Smooth muscle cell (in vitro differentiated cells): Measurements from ENCODE around the gene ZNF197. TPM values are rescaled to one million over a fixed set of nuclear protein-coding genes. Genes with fewer than 3 reads are reported as not detected.

Experiments used
- DNase-seq: peaks from one replicate; lab custom pipeline; 2025; ENCODE audit not compliant: unreplicated experiment; lab: John Stamatoyannopoulos, UW
- H2AFZ ChIP-seq: fragments of 200-600 bp; sonication (generic); 2 replicates; pipeline ENCODE4 v1.6.0; 2016; ENCODE audit warnings: antibody characterized with exemption, low read depth, mild to moderate bottlenecking
- H3F3A ChIP-seq: fragments of 200-600 bp; sonication (generic); 2 replicates; pipeline ENCODE4 v1.6.0; 2017; ENCODE audit warnings: antibody characterized with exemption, low read depth
- H3K27ac ChIP-seq: fragments of 200-600 bp; sonication (generic); 2 replicates; pipeline ENCODE4 v1.5.1; 2016; ENCODE audit warnings: low read depth, mild to moderate bottlenecking
- H3K27me3 ChIP-seq: fragments of 200-600 bp; sonication (generic); 2 replicates; pipeline ENCODE4 v1.6.1; 2016; ENCODE audit warnings: low read depth, mild to moderate bottlenecking
- H3K36me3 ChIP-seq: fragments of 200-600 bp; sonication (generic); 2 replicates; pipeline ENCODE4 v1.5.1; 2016; ENCODE audit warnings: low read depth
- H3K4me1 ChIP-seq: fragments of 200-600 bp; sonication (generic); 2 replicates; pipeline ENCODE4 v1.5.1; 2016; ENCODE audit warnings: low read depth
- H3K4me2 ChIP-seq: fragments of 200-600 bp; sonication (generic); 2 replicates; pipeline ENCODE4 v1.6.0; 2016; ENCODE audit warnings: mild to moderate bottlenecking
- H3K4me3 ChIP-seq: fragments of 200-600 bp; sonication (generic); 2 replicates; pipeline ENCODE4 v1.5.1; 2016; ENCODE audit warnings: mild to moderate bottlenecking
- H3K79me2 ChIP-seq: fragments of 200-600 bp; sonication (generic); 2 replicates; pipeline ENCODE4 v1.6.0; 2016; ENCODE audit warnings: low read depth, mild to moderate bottlenecking
- H3K9ac ChIP-seq: fragments of 200-600 bp; sonication (generic); 2 replicates; pipeline ENCODE4 v1.6.0; 2016; ENCODE audit warnings: low read depth
- H3K9me3 ChIP-seq: fragments of 200-600 bp; sonication (generic); replicated peaks from 2 replicates; pipeline ENCODE4 v1.5.1; 2016; ENCODE audit warnings: low read depth
- H4K20me1 ChIP-seq: fragments of 200-600 bp; sonication (generic); 2 replicates; pipeline ENCODE4 v1.6.0; 2016; ENCODE audit warnings: low read depth
- CTCF ChIP-seq: fragments of 200-600 bp; sonication (generic); IDR thresholded peaks from 2 replicates; pipeline ENCODE4 v1.5.1; 2017; ENCODE audit warnings: borderline replicate concordance, mild to moderate bottlenecking, antibody characterized with exemption; ENCODE audit not compliant: insufficient read depth, poor library complexity, severe bottlenecking
- WGBS: methylation state at CpG from one replicate; pipeline ENCODE4 v1.1.7; 2016; ENCODE audit warnings: low lambda C conversion rate; 5-methylcytosine and 5-hydroxymethylcytosine counted together
- polyA plus RNA-seq: library from polyadenylated mRNA; unstranded; fragments of >200 nt; fragmentation: Nextera tagmentation; extraction: Ambion mirVana; gene quantifications from 2 replicates; pipeline ENCODE4 v1.2.1, GENCODE V29; 2016
- total RNA-seq: library from RNA; depleted of rRNA; stranded (reverse); fragments of >200 nt; gene quantifications from 2 replicates; pipeline ENCODE4 v1.2.3, GENCODE V29; 2014

Gene ZNF197
- total and polyA plus RNA-seq, 2 experiments from 2014 or later: 10.1 to 23.0 TPM

GRCh38 chr3:44649709-44650108 lies 24.9 kb downstream of the ZNF197 start:
- H3K9ac ChIP-seq: peak overlapping the region; percentile 92
- WGBS: 100% methylated on average over 1 of the region's 1 CpG

GRCh38 chr3:44654039-44654438 lies 29.2 kb downstream of the ZNF197 start:
- no peak for DNase-seq
- H3K79me2 ChIP-seq: peaks cover 18% of the 10 kb centered on the region
- H3K4me3 ChIP-seq: no peak overlapping the region
- no peaks in the 10 kb centered on the region for H3K27me3 ChIP-seq
- H2AFZ ChIP-seq: no peak overlapping the region
- H3K4me2 ChIP-seq: no peak overlapping the region
- H3K9ac ChIP-seq: no peak overlapping the region
- H3F3A ChIP-seq: no peaks in the 10 kb centered on the region
- H3K36me3 ChIP-seq: peaks cover 60% of the 10 kb centered on the region
- no peaks in the 10 kb centered on the region for H4K20me1 ChIP-seq
- H3K4me1 ChIP-seq: peaks cover 11% of the 10 kb centered on the region
- H3K27ac ChIP-seq: no peak overlapping the region
- TF ChIP-seq CTCF: no peak
- WGBS: 96% methylated on average over 5 of the region's 5 CpGs
- peaks cover 5% of the 10 kb centered on the region for H3K9me3 ChIP-seq

More at GRCh38 chr3:44649709-44650108, 24.9 kb downstream of the ZNF197 start:
- peak overlapping the region; percentile 84 for H3K4me3 ChIP-seq
- no peak for DNase-seq
- peaks cover 16% of the 10 kb centered on the region for H3K4me1 ChIP-seq
- no peaks in the 10 kb centered on the region for H4K20me1 ChIP-seq
- H3K27me3 ChIP-seq: no peaks in the 10 kb centered on the region
- H2AFZ ChIP-seq: no peak overlapping the region
- peaks cover 25% of the 10 kb centered on the region for H3K36me3 ChIP-seq
- no peak for TF ChIP-seq CTCF
- no peaks in the 10 kb centered on the region for H3K9me3 ChIP-seq
- peak overlapping the region; percentile 91 for H3K4me2 ChIP-seq
- H3F3A ChIP-seq: no peaks in the 10 kb centered on the region
- peaks cover 17% of the 10 kb centered on the region for H3K79me2 ChIP-seq
- H3K27ac ChIP-seq: no peak overlapping the region

- Histone ChIP-seq H4K20me1 (no peaks in the 10 kb centered on the region), H3K27ac (no peak overlapping the region), H3K27me3 (no peaks in the 10 kb centered on the region), H2AFZ (no peak overlapping the region), H3F3A (no peaks in the 10 kb centered on the region), H3K9me3 (peaks cover 21% of the 10 kb centered on the region), H3K79me2 (peaks cover 3% of the 10 kb centered on the region), H3K4me1 (no peaks in the 10 kb centered on the region), H3K36me3 (peaks cover 62% of the 10 kb centered on the region), H3K9ac (no peak overlapping the region), H3K4me2 (no peak overlapping the region), H3K4me3 (no peak overlapping the region)
- no peak for TF ChIP-seq CTCF
- 98% methylated on average over 7 of the region's 7 CpGs for WGBS
- DNase-seq: no peak
Measured at GRCh38 chr3:44659015-44659414, 34.2 kb downstream of the ZNF197 start.

DNA sequence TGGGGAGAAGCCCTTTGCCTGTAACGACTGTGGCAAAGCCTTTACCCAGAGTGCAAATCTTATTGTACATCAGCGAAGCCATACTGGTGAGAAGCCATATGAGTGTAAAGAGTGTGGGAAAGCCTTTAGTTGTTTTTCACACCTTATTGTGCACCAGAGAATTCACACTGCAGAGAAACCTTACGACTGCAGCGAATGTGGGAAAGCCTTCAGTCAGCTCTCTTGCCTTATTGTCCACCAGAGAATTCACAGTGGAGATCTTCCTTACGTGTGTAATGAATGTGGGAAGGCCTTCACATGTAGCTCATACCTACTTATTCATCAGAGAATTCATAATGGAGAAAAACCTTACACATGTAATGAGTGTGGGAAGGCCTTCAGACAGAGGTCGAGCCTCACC lies 34.6 kb downstream of the ZNF197 start:
- Histone ChIP-seq H3K4me1 (no peaks in the 10 kb centered on the region), H3K27me3 (no peaks in the 10 kb centered on the region), H2AFZ (no peak overlapping the region), H4K20me1 (no peaks in the 10 kb centered on the region), H3K4me3 (no peak overlapping the region), H3K9ac (no peak overlapping the region), H3K79me2 (peaks cover 3% of the 10 kb centered on the region), H3K4me2 (no peak overlapping the region), H3K9me3 (peaks cover 21% of the 10 kb centered on the region), H3K27ac (no peak overlapping the region), H3K36me3 (peaks cover 61% of the 10 kb centered on the region), H3F3A (no peaks in the 10 kb centered on the region)
- DNase-seq: no peak
- WGBS: 99% methylated on average over 6 of the region's 6 CpGs
- no peak for TF ChIP-seq CTCF
